K562 (cell line): ENCODE measurements around the gene SYNE2. TPM values are rescaled to one million over a fixed set of nuclear protein-coding genes. Genes with fewer than 3 reads are reported as not detected.

Experiments
- ATAC-seq: fragments of 200-7000 bp; cut with Tn5 transposase; 3 replicates; pipeline ENCODE4 v1.9.1; 2020; ENCODE audit warnings: moderate library complexity
- BruUV-seq: library from RNA; stranded (reverse); fragments of 400-500 nt; replicated peaks from 2 replicates; lab custom pipeline; 2021; lab: Mats Ljungman, UMichigan
- CTCF ChIA-PET: fragments of 300-600 bp; formaldehyde crosslinking; extraction: SDS; loops from one replicate; lab custom pipeline; 2021; ENCODE audit warnings: low intra/inter-chr PET ratio; lab: Yijun Ruan, JAX
- POLR2A ChIA-PET: fragments of 300-600, 350-650 bp; sonication (Branson Sonifier 250); formaldehyde crosslinking; extraction: SDS; loops from one replicate; lab custom pipeline; 2021; ENCODE audit warnings: antibody characterized with exemption, inconsistent platforms; lab: Yijun Ruan, JAX
- DNase-seq, 4 experiments: peaks; one replicate each; pipeline versions ENCODE4 v3.0.0 to v3.0.0-alpha.2; 2011 to 2018; ENCODE audit warnings: low spot score in 3 of 4, mixed read lengths in 3 of 4; ENCODE audit errors: extremely low read depth in 1 of 4
- FAIRE-seq: peaks from 2 replicates; lab custom pipeline; 2011; peaks lifted over from hg19 to GRCh38; lab: Jason Lieb, UNC
- H2AFZ ChIP-seq: 2 replicates; pipeline ENCODE4 v1.6.0; 2011; ENCODE audit warnings: low read depth, low read length, control low read depth, inconsistent platforms
- H3K27ac ChIP-seq: fragments of 200-600 bp; 3 replicates; pipeline ENCODE4 v1.8.0; 2011; ENCODE audit warnings: low read depth, mild to moderate bottlenecking, control low read depth, inconsistent platforms, low read length, moderate library complexity, mixed read lengths; ENCODE audit errors: extremely low read depth
- H3K27me3 ChIP-seq, 2 experiments: fragments of 300-600 bp in 1 of 2; 2 replicates in 1 of 2; 3 replicates in 1 of 2; pipeline versions ENCODE4 v1.6.0 to v1.8.0; 2011; ENCODE audit warnings: inconsistent platforms in 2 of 2, low read length in 2 of 2, mild to moderate bottlenecking in 1 of 2, mixed read lengths in 1 of 2, moderate library complexity in 1 of 2; ENCODE audit not compliant: control insufficient read depth in 2 of 2, insufficient read depth in 2 of 2
- H3K36me3 ChIP-seq: fragments of 300-600 bp; 3 replicates; pipeline ENCODE4 v1.8.0; 2011; ENCODE audit warnings: mild to moderate bottlenecking, low read length, inconsistent platforms; ENCODE audit not compliant: control insufficient read depth, insufficient read depth
- H3K4me1 ChIP-seq, 2 experiments: fragments of 200-600 bp in 1 of 2; replicated peaks in 1 of 2; 2 replicates in 1 of 2; 3 replicates in 1 of 2; pipeline versions ENCODE4 v1.5.1 to v1.8.0; 2011; ENCODE audit warnings: inconsistent platforms in 2 of 2, low read length in 2 of 2, mild to moderate bottlenecking in 1 of 2, mixed read lengths in 1 of 2, moderate library complexity in 1 of 2; ENCODE audit not compliant: control insufficient read depth in 2 of 2, insufficient read depth in 2 of 2
- H3K4me2 ChIP-seq: 2 replicates; pipeline ENCODE4 v1.6.1; 2011; ENCODE audit warnings: low read length, control low read depth, inconsistent platforms, mixed read lengths; ENCODE audit not compliant: insufficient read depth
- H3K4me3 ChIP-seq: fragments of 200-600 bp; sonication (generic), shearing (Covaris generic); 2 replicates; pipeline ENCODE4 v1.5.1; 2016; ENCODE audit warnings: control low read depth, inconsistent platforms
- H3K79me2 ChIP-seq: fragments of 200-600 bp; 3 replicates; pipeline ENCODE4 v1.8.0; 2011; ENCODE audit warnings: low read length, inconsistent platforms; ENCODE audit not compliant: control insufficient read depth, insufficient read depth
- H3K9ac ChIP-seq, 2 experiments: 2 replicates each; pipeline versions ENCODE4 v1.6.0 to v1.6.1; 2011; ENCODE audit warnings: low read depth in 2 of 2, low read length in 2 of 2, control low read depth in 1 of 2, inconsistent platforms in 1 of 2, mild to moderate bottlenecking in 1 of 2, mixed read lengths in 1 of 2; ENCODE audit not compliant: insufficient read depth in 1 of 2
- H3K9me1 ChIP-seq: one replicate; pipeline ENCODE4 v1.6.0; 2011; ENCODE audit warnings: inconsistent platforms, mild to moderate bottlenecking, low read length, moderate library complexity; ENCODE audit not compliant: control insufficient read depth, insufficient read depth
- H3K9me3 ChIP-seq: replicated peaks from 2 replicates; pipeline ENCODE4 v1.5.1; 2011; ENCODE audit warnings: low read depth, low read length, inconsistent platforms; ENCODE audit not compliant: control insufficient read depth, insufficient read depth
- H4K20me1 ChIP-seq: replicated peaks from 2 replicates; pipeline ENCODE4 v1.6.1; 2011; ENCODE audit warnings: low read length, inconsistent platforms, mixed read lengths; ENCODE audit not compliant: control insufficient read depth, insufficient read depth
- ETV6 ChIP-seq, 3 experiments: fragments of 150-350 bp in 1 of 3; sonication (generic) in 1 of 3; formaldehyde crosslinking in 1 of 3; IDR thresholded peaks; 2 replicates each; pipeline versions ENCODE4 v1.6.1 to v1.8.0; 2014 to 2022; ENCODE audit warnings: borderline replicate concordance in 2 of 3, low read depth in 2 of 3, antibody characterized with exemption in 1 of 3, low read length in 1 of 3, mild to moderate bottlenecking in 1 of 3, missing genetic modification reagents in 1 of 3
- FOXA1 ChIP-seq: fragments of 450-650 bp; IDR thresholded peaks from 2 replicates; pipeline ENCODE4 v1.6.1; 2016; ENCODE audit warnings: mild to moderate bottlenecking, borderline replicate concordance
- FOXK1 ChIP-seq: sonication (generic); formaldehyde crosslinking; IDR thresholded peaks from 2 replicates; pipeline ENCODE4 v1.8.0; 2022; ENCODE audit warnings: missing genetic modification reagents, mild to moderate bottlenecking, borderline replicate concordance
- HDAC8 ChIP-seq: fragments of 450-650 bp; IDR thresholded peaks from 2 replicates; pipeline ENCODE4 v1.6.1; 2016; ENCODE audit warnings: mild to moderate bottlenecking, missing genetic modification characterization, moderate library complexity, missing compliant biosample characterization
- HNRNPUL1 ChIP-seq: fragments of 200-400 bp; formaldehyde crosslinking; IDR thresholded peaks from 2 replicates; pipeline ENCODE4 v1.6.1; 2017; ENCODE audit warnings: low read length
- MAFF ChIP-seq: IDR thresholded peaks from 2 replicates; pipeline ENCODE4 v1.6.1; 2012; ENCODE audit warnings: low read length, improper control_type of control experiment
- NFYB ChIP-seq: IDR thresholded peaks from 2 replicates; pipeline ENCODE4 v1.6.1; 2011; ENCODE audit warnings: mild to moderate bottlenecking, moderate library complexity; ENCODE audit not compliant: insufficient read length; ENCODE audit errors: extremely low read depth
- PTRF ChIP-seq: fragments of 450-650 bp; IDR thresholded peaks from 2 replicates; pipeline ENCODE4 v1.6.1; 2016; ENCODE audit warnings: mild to moderate bottlenecking, missing genetic modification characterization, missing compliant biosample characterization
- RFX5 ChIP-seq: IDR thresholded peaks from 2 replicates; pipeline ENCODE4 v1.6.1; 2011; ENCODE audit warnings: low read depth, mild to moderate bottlenecking, improper control_type of control experiment, low read length
- RUNX1 ChIP-seq: sonication (generic); IDR thresholded peaks from 2 replicates; pipeline ENCODE4 v1.6.1; 2016; ENCODE audit warnings: antibody characterized with exemption, low read depth
- ZKSCAN1 ChIP-seq: fragments of 150-350 bp; IDR thresholded peaks from 2 replicates; pipeline ENCODE4 v1.6.1; 2016; ENCODE audit warnings: low read depth, low read length
- ZSCAN29 ChIP-seq: fragments of 450-650 bp; IDR thresholded peaks from 2 replicates; pipeline ENCODE4 v1.6.1; 2017
- WGBS: fragments of 100-300 bp; shearing (Covaris generic); methylation state at CpG from one replicate; pipeline ENCODE4 v1.1.6; 2016; ENCODE audit warnings: low coverage, mixed read lengths; ENCODE audit not compliant: insufficient coverage; ENCODE audit errors: missing lambda C conversion rate; 5-methylcytosine and 5-hydroxymethylcytosine counted together
- in situ Hi-C: fragments of 300-500 bp; cut with MboI; formaldehyde crosslinking; loops from 4 replicates; pipeline ENCODE4 v1.15.0; 2018; ENCODE audit warnings: inconsistent platforms, mixed read lengths
- intact Hi-C: fragments of 100-400 bp; cut with micrococcal nuclease; formaldehyde crosslinking; loops from 2 replicates; pipeline ENCODE4 v1.14.2; 2022
- polyA plus RNA-seq, 8 experiments: library from polyadenylated mRNA; depleted of rRNA in 4 of 8; stranded (reverse) in 5 of 8; unstranded in 3 of 8; fragments of >200 nt; fragmentation: Nextera tagmentation in 2 of 8; fragmentation: Illumina TruSeq in 1 of 8; extraction: Ambion mirVana in 2 of 8; extraction: Trizol in 1 of 8; gene quantifications; 2 replicates each; pipeline versions ENCODE4 v1.2.1 to v1.2.3, GENCODE V29; 2011 to 2014; ENCODE audit warnings: inconsistent platforms in 1 of 8, missing spikeins in 1 of 8
- total RNA-seq, 7 experiments: library from RNA; depleted of rRNA in 6 of 7; stranded (reverse); fragments of >200 nt in 6 of 7; fragmentation: Illumina TruSeq in 2 of 7; extraction: Trizol in 2 of 7; gene quantifications; 2 replicates each; pipeline versions ENCODE4 v1.2.1 to v1.2.3, GENCODE V29; 2011 to 2021; ENCODE audit warnings: low replicate concordance in 1 of 7
- TF ChIP-seq, protein P1 (sequence below): sonication (generic); formaldehyde crosslinking; IDR thresholded peaks from 2 replicates; pipeline ENCODE4 v1.8.0; 2022; ENCODE audit warnings: mild to moderate bottlenecking, missing genetic modification reagents

The SYNE2 gene
- total and polyA plus RNA-seq, 9 of the 15 experiments (the other 6 are each of a cell fraction or from before 2014, with no cell fraction given): 0.06 to 0.53 (median 0.11) TPM

DNA sequence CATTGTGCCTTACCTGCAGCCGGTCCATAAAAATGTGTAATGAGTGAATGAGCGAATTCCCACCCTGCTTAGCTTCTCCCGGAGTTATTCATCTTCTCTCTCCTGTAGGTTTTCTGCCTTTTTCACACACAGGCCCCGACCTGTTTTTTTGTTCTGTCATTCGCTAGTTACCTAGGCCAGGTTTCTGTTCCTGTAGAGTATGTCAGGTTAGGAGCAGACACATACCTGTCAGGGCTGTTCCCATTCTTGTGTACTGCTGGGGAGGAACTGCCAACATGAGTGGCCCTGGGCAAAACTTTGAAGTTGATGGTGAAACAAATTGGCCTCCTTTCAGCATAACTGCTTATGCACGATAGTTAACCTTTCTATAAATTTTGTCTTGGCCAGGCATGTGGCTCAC lies 140.1 kb downstream of the SYNE2 start (continued):
- TF ChIP-seq HDAC8 (tag) (no peak), FOXK1 (no peak), HNRNPUL1 (no peak), FOXA1 (no peak), RUNX1 (no peak)
- TF ChIP-seq, protein P1, sequence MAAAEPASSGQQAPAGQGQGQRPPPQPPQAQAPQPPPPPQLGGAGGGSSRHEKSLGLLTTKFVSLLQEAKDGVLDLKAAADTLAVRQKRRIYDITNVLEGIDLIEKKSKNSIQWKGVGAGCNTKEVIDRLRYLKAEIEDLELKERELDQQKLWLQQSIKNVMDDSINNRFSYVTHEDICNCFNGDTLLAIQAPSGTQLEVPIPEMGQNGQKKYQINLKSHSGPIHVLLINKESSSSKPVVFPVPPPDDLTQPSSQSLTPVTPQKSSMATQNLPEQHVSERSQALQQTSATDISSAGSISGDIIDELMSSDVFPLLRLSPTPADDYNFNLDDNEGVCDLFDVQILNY (CRISPR knock-in tag): no peak
- TF ChIP-seq, all 486 proteins: peak for 0

DNA sequence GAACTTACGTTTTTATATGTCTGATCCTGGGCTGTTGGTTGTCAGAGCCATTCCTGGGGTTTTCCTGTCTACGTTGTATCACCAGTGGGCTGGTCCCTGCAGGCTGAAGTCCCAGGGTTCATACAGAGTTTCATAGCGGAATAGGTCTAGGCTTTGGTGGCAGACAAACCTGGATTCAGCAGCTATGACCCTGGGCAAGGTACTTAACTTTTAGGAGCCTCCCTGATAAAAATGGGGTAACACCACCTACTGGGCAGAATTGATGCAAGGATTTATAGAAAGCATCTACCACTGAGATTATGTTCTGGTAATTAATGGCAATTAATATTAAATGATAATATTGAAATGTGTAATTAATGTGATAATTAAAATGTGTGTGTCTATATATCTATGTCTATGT lies 141.2 kb downstream of the SYNE2 start:
- ATAC-seq (no peak), DNase-seq (no peak), FAIRE-seq (no peak)
- intact Hi-C loops: no loop called here
- Histone ChIP-seq H3K9ac (no peak overlapping the region), H3K4me1 (no peaks in the 10 kb centered on the region), H3K79me2 (no peaks in the 10 kb centered on the region), H3K4me2 (no peak overlapping the region), H2AFZ (no peak overlapping the region), H3K36me3 (no peaks in the 10 kb centered on the region), H3K4me3 (no peak overlapping the region), H3K9me3 (no peaks in the 10 kb centered on the region), H4K20me1 (no peaks in the 10 kb centered on the region), H3K9me1 (no peaks in the 10 kb centered on the region), H3K27me3 (peaks cover 0 to 6% of the 10 kb centered on the region in 2 experiments; a peak in 1 of 5 replicates), H3K27ac (no peak overlapping the region)
- 9% methylated on average over 3 of the region's 3 CpGs for WGBS
- BruUV-seq: no TSS peak
- CTCF ChIA-PET: no interaction called here
- TF ChIP-seq PTRF (tag) (no peak), ZSCAN29 (no peak), RFX5 (no peak), MAFF (no peak), ZKSCAN1 (no peak), NFYB (no peak), ETV6 (IDR thresholded peaks at IDR 0.05; ENCODE audit: borderline replicate concordance in 1 of 2, low read depth in 2 of 2, low read length in 1 of 2) (no peak), ETV6 (CRISPR knock-in tag; IDR thresholded peaks at IDR 0.05; ENCODE audit: borderline replicate concordance) (no peak)
- POLR2A ChIA-PET: no interaction called here
- in situ Hi-C loops: no loop called here
